ENCODE results near the gene SUSD2.
"Not testable (repeated sequence)": the region's sequence is repeated elsewhere in the genome, so short reads cannot be mapped to it uniquely, and the experiment has no call there.

The SUSD2 gene

DNA sequence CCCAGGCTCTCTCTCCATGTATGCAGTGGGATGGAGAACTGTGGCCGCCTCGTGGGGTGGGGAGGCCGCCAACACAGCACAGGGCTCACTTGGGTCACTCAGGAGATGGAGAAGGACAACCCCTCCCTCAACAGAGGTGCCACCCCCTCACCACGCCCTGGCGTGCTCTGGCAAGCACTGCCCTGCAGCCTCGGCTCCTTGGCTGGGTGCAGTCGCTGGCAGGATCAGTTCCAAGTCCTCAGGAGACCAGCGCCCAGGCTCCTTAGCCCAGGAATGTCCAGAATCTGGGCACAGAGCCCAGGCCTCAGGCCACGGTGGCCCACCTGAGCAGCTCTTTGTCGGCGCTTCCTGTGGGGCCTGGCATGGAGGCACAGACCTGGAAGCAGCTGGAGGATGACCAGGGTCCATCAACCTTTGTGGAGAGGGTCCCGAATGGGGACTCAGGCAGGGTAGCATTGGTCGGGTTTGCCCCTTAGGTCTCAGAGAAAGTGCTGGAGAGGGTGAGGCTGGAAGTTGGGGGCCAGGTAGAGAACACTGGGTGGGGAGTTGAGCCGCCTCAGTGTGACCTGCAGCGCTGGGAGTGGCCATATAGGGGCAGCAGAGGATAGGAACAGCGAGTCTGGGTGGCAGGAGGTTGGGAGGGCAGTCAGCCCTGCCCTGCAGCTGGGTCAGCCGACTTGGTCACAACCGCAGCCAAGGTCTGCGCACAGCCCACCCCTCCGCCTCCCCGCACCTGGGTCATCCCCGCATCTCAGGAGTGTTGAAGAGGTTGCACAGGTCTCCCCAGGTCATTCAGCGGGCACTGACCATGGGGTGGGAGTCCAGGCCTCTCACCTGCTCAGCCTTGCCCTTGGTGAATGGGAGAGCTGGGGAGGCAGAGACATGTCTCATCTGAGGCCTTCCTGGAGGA lies 8.2 kb downstream of the SUSD2 start:
- peak; percentile 45 for DNase-seq

DNA sequence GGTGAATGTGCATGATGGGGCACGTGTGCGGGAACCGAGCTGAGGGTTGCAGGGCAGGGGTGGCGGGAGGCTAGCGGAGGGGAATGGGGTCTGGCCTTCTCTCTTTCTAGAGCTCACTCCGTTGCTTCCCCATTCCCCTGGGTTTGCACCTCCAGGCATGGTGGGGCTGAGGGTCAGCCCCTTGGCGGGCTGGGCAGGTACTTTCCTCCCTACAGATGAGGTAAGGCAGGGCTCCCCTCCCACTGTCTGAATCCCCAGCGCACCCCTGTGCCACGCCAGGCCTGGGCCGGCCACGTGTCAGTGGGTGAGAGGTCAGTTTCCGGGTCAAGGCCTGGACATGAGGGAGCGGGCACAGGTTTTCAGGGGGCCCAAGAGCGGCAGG lies 8.9 kb downstream of the SUSD2 start:
- no peak for DNase-seq

DNA sequence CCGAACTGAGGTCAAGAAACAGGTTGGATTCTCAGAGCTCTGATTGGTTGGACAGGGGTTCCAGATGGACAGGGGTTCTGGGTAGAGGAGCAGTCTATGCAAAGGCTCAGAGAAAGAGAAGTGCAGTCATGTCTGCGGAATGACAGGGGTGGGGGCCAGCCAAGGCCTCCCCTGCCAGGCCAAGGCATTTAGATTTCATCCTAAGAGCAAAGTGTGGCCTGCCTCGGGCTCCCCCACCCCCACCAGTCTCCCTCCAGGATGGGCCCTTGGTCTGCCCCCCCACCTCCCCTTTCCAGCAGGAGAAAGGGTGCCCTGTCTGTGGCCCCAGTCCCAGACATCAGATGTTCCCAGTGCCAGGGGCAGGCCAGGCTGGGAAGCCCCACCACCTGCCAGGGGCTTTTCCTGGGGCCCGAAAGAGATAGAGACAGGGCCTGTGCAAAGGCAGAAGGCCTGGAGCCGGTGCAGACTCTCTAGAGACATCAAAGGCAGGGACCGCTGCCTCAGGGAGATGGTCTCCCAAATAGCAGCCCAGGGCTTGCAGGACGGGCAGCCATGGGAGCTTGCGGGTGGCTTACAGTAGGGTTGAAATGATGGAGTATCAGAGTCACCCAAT lies 9.4 kb downstream of the SUSD2 start:
- no peak for DNase-seq

DNA sequence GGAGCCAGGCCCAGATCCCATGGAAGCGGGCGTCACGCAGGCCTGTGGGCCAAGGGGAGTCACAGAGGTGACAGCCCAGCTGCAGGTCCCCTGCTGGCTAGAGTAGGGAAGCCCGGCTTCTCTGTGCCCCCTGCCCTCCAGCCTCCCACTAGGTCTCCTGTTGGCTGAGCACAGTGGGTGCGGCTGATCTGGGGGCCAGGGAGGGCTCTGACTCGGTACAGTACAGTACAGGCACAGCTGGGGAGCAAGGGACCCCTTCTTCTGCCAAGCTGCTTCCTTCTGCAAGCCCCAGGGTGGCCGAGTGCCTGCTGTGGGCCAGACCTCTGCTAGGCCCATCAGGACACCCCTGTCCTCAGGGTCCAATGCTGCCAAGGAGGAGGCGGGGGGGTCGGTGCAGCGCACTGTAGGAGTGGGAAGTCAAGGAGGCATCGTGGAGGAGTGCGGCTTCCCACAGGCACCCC lies 10.1 kb downstream of the SUSD2 start:
- DNase-seq = no peak

DNA sequence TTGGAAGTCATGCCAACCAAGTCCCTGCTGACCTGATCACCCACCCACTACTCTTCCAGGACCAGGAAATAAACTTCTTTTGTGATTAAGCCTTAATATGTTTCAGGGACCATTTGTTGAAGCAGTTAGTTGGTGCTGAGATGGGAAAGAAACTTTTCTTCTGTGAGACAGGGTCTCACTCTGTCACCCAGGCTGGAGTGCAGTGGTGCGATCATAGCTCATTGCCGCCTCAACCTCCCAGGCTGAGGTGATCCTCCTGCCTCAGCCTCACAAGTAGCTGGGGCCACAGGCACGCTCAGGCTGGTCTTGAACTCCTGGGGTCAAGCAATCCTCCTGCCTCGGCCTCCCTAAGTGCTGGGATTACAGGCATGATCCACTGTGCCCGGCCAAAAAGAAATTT lies 10.6 kb downstream of the SUSD2 start:
- DNase-seq = no peak

DNA sequence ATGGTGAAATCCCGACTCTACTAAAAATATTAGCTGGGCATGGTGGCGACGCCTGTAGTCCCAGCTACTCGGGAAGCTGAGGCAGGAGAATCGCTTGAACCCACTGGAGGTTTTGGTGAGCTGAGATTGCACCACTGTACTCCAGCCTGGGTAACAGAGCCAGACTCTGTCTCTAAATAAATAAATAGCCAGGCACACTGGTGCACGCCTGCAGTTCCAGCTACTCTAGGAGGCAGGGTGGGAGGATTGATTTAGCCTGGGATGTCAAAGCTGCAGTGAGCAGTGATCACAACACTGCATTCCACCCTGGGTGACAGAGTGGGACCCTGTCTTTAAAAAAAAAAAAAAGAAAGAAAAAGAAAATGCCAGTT lies 17.4 kb downstream of the SUSD2 start:
- no peak for DNase-seq

DNA sequence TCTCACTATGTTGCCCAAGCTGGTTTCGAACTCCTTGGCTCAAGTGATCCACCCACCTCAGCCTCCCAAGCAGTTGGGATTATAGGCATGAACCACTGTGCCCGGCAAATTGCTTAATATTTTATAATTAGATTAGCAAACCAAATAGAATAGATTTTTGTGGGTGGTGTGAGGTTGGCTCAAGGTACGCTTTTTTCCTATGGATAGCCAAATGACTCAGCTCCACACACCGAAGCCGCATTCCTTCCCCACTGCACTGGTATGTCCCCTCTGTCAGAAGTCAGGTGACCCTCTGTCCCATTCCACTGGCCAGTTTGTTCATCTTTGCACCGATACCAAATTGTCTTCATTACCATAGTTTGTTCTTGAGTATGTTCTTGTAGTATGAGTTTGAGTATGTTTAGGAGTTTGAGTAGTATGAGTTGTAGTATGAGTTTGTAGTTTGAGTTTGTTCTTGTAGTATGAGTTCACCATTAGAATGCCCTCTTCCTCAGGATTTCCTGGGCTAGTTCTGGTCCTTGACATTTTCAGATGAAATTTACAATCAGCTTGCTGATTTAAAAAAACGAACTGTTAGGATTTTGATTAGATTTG lies 19.4 kb downstream of the SUSD2 start:
- DNase-seq = peak; percentile 49

DNA sequence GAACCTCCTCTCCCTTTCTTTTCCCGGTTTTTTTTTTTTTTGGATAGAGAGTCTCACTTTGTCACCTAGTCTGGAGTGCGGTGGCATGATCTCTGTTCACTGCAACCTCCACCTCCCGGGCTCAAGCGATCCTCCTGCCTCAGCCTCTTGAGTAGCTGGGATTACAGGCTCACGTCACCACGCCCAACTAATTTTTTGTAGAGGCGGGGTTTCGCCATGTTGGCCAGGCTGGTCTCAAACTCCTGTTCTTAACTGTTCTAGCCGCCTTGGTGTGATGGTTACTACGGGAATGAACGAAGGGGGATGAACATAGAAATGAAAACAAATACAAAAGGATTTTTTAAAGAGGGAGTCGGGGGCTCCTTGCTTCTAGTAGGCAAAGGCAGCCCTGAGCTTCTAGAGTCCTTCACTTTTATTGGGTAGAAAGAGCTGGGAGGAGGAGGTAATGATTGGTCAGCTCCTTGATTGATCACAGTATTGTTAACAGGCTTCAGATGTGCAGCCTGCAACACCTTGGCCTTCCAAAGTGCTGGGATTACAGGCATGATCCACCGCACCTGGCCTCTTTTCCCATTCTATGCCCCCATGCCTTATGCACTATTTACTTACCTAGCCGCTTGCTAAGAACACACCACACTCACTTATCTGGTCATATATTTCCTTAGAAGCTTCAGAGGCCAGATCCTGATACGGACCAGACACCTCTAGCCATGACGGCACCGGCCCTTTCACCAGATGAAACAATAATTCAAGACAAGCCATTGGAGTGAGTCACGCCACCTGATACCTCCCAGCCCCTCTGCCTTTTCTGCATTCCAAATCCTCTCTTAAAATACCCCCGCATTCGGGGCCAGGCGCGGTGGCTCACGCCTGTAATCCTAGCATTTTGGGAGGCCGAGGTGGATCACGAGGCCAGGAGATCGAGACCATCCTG lies 20.7 kb downstream of the SUSD2 start:
- no peak for DNase-seq

DNA sequence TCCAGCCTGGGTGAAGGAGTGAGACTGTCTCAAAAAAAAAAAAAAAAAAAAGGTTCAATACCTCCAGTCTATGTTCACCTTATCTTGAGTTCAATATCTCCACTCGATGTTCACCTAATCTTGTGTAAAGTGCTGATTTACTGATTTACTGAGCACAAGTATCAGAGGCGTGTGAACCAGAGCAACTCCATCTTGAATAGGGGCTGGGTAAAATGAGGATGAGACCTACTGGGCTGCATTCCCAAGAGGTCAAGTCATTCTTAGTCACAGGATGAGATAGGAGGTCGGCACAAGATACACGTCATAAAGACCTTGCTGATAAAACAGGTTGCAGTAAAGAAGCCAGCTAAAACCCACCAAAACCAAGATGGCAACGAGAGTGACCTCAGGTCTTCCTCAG lies 22.6 kb downstream of the SUSD2 start:
- DNase-seq = not testable (repeated sequence)

DNA sequence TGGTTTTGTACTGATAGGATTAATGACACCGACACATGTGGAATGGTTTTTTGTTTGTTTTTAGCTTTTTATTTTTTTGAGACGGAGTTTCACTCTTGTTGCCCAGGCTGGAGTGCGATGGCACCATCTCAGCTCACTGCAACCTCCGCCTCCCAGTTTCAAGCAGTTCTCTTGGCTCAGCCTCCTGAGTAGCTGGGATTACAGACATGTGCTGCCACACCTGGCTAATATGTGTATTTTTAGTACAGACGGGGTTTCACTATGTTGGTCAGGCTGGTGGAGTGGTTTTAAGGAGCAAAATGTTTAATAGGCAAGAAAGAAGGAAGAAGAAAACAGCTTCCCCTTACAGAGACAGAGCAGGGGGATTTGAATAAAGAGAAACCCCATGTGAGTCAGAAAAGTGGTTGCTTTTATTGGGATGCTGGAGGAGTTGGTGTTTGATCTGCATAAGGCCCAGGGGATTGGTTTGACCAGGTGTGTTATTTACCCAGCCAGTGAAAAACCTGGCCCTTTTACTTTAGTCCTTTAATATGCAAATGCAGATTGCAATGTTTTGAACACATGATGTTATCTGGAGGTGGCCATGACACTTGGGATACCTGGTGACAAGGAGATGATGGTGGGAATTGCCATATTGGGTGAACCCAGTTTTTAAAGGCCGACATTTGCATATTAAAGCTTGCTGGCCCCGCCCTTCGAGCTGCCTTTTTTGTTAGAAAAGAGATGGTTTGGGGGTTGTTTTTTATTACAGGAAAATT lies 24.3 kb downstream of the SUSD2 start:
- DNase-seq = no peak

DNA sequence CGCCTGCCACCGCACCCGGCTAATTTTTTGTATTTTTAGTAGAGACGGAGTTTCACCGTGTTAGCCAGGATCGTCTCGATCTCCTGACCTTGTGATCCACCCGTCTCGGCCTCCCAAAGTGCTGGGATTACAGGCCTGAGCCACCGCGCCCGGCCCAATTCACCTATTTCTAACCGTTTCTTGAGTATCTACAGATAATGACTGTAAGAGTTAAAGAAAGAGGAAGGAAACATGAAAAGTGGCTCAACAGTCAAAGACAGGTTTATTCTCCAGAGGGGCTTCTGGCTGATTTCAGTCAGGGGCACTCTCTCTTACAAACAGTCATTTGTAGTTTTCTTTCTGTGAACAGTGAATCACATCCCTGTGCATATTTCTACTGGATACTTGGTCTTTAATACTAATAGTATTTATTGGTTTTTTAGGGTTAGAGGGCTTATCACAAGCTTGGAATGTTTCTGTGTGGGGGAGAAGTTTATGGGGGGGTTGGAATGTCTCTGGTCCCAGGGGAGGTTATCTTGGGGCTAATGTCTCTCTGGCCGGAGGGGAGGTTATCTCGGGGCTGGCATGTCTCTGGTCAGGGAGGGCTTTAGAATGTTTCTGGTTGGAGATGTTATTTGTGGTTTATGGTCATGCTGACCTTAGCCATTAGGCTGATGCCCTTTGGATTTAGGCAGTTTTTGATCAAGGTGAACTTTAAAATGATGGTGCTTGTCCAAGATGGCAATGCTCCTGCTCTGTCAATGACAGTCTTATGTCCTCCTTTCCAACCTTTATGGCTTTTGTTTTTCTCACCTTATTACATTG lies 25.4 kb downstream of the SUSD2 start:
- DNase-seq = peak; percentile 7

DNA sequence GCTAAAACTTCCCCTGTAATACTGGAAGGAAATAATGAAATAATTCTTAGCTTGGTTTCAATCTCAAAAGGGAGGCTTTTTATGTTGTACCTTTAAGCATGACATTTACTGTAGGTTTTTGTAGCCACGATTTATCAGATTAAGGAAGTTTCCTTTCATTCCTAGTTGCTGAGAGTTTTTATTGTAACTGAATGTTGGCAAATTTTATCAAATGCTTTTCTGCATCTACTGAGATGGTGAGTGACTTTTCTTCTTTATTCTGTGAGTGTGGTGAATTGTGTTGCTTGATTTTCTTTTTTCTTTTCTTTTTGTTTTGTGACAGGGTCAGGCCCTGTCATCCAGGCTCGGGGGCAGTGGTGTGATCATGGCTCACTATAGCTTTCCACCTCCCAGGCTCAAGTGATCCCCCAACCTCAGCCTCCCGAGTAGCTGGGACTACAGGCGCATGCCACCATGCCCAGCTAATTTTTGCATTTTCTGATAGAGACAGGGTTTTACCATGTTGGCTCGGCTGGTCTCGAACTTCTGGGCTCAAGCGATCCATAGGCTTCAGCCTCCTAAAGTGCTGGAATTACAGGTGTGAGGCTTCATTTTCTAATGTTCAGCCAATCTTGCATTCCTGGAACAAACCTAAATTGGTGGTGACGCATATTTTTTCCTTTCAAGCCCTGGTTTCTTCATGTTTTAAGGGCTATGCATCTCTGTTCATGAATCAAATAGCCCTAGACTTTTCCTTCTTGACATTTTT lies 26.2 kb downstream of the SUSD2 start:
- DNase-seq = peak; percentile 4

DNA sequence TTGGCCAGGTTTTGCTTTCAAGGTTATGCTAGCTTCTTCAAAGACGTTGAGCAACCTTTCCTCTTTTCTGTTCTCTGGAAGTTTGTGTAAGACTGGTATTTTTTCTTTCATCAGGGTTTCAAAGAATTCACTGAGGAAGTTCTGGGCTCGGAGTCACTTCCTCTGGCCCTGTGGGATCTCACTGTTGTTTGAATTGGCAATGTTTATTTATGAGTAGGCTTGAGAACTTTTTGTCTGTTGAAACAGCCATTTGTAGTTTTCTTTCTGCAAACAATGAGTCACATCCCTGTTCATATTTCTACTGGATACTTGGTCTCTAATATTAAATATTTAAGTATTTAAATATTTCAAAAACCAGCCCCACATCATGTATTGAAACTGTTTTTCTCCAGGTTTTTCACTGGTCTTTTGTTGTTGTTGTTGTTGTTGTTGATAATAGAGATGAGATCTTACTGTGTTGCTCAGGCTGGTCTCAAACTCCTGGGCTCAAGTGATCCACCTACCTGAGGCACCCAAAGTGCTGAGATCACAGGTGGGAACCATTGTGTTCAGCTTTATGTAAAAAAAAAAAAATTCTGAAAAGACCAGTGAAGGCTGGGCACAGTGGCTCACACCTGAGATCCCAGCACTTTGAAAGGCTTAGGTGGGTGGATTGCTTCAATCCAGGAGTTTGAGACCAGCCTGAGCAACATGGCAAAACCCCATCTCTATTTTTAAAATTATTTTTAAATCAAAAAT lies 26.9 kb downstream of the SUSD2 start:
- peak; percentile 98 for DNase-seq

DNA sequence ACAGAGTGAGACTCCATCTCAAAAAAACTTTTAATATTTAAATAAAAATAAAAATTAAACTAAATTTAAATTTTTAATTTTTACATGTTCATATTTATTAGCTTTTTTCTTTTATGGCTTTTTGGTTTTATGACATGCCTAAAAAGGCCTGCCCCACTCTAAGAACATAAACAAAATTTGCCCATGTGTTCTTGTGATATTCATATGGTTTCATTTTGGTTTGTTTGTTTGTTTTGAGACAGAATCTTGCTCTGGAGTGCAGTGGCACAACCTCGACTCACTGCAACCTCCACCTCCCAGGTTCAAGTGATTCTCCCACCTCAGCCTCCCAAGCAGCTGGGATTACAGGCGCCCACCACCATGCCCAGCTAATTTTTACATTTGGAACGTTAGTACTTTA lies 27.7 kb downstream of the SUSD2 start:
- DNase-seq = peak; percentile 15

DNA sequence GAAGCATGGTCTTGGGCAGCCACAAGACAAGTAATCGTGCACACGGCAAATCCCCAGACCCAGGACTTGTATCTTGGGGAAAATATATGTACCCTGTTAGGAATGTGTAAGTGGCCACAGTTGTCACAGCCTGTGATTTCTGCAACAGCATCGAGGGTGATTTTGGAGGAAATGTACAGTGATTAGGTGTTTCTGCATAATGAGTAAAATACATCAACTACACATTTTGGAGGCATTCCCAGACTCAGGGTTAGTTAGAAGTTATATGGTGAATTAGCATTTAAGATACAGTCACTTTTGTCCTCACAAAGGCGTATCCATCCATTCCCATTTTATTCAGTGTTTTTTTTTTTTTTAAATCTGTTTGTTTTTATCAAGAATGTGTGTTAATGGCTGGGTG lies 28.4 kb downstream of the SUSD2 start:
- no peak for DNase-seq

DNA sequence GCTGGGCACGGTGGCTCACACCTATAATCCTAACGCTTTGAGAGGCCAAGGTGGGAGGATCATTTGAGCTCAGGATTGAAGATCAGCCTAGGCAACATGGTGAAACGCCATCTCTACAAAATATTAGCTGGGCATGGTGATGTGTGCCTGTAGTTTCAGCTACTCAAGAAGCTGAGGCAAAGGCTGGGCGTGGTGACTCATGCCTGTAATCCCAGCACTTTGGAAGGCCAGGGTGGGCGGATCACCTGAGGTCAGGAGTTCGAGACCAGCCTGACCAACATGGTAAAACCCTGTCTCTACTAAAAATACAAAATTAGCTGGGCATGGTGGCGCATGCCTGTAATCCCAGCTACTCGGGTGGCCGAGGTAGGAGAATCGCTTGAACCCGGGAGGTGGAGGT lies 29.1 kb downstream of the SUSD2 start:
- not testable (repeated sequence) for DNase-seq

DNA sequence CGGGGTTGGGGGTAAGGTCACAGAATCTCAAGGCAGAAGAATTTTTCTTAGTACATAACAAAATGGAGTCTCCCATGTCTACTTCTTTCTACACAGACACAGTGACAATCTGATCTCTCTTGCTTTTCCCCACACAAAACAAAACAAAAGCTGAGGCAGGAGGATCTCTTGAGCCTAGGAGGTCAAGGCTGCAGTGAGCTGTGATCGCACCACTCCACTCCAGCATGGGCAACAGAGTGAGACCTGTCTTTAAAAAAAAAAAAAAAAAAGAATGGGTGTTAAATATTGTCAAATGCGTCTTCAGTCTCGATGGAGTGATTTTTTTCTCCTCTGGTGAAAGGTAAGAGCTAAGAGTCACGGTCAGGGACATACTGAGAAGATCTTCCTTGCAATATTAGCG lies 30.4 kb downstream of the SUSD2 start:
- not testable (repeated sequence) for DNase-seq

DNA sequence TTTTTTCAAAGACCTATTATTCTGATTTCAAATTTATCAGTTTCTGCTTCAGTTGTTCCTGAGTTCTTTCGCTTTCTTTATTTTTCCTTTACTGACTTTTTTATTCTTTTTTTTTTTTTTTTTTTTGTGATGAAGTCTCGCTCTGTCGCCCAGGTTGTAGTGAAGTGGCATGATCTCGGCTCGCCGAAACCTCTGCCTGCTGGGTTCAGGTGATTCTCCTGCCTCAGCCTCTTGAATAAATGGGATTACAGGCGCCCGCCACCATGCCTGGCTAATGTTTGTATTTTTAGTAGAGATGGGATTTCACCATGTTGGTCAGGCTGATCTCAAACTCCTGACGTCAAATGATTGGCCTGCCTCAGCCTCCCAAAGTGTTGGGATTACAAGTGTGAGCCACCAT lies 31.8 kb downstream of the SUSD2 start:
- not testable (repeated sequence) for DNase-seq

DNA sequence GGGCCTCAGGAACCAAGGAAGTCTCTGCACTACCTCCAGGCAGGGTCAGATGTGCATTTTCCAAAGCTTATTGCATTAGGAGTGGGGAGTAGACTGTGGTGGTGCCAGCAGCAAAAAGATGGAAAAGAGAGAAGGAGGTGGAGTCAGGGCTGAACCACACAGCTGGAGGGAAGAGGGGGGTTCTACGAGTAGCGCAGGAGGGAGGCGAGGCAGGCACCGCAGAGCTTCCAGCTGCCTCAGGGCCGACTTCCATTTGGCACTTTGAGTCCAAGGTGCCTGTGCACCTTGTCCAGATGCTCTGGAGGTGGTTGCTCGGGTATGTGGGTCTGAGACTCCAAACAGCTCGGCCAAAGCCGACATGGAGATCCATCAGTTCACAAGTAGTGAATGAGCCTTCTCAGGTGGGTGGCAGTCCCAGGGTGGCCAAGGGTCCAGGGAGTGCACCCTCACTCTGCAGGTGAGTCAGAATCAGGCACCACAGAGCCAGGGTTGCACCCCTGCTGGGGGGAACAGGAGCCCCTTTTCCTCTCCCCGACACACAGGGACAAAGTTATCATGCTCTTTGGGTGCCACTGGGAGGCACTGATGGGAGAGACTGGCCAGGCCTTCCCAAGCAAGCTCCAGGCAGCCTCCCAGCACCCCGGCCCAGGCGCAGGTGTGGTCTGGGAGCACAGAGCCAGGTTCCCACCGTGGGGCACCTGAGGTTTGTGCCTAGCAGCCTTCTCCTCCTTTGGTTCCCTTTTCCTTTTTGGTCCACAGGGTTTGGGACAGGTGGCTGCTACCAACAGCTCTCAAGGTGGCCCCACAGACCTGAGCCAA lies 33.4 kb downstream of the SUSD2 start:
- no peak for DNase-seq
